GM18517 (cell line): ENCODE data around the gene AP3S2.
"Not testable (repeated sequence)": the region's sequence is repeated elsewhere in the genome, so short reads cannot be mapped to it uniquely, and the experiment has no call there.

Source experiments
- ATAC-seq: cut with Tn5 transposase; IDR thresholded peaks from one replicate; pipeline ENCODE4 v1.9.1; 2021; ENCODE audit warnings: mild to moderate bottlenecking, moderate library complexity; ENCODE audit not compliant: unreplicated experiment

The AP3S2 gene

GRCh38 chr15:89783861-89784685 lies 109.7 kb downstream of the AP3S2 start:
- ATAC-seq: no peak

- ATAC-seq: no peak
Measured at GRCh38 chr15:89783111-89783860, 110.5 kb downstream of the AP3S2 start.

GRCh38 chr15:89782619-89782950 lies 111.2 kb downstream of the AP3S2 start:
- ATAC-seq: not testable (repeated sequence)

GRCh38 chr15:89781891-89782618 lies 111.7 kb downstream of the AP3S2 start:
- ATAC-seq: no peak

GRCh38 chr15:89781055-89781454 lies 112.7 kb downstream of the AP3S2 start:
- ATAC-seq: no peak

- no peak for ATAC-seq
Measured at GRCh38 chr15:89780601-89781000, 113.2 kb downstream of the AP3S2 start.
